ENCODE data around the gene DEFB119. TPM values are rescaled to one million over a fixed set of nuclear protein-coding genes. Genes with fewer than 3 reads are reported as not detected.
"Not testable (repeated sequence)": the region's sequence is repeated elsewhere in the genome, so short reads cannot be mapped to it uniquely, and the experiment has no call there.

DEFB119 gene
- total RNA-seq, 2 experiments from 2014 or later: not detected

- intact Hi-C loops (cut with micrococcal nuclease): no loop called here
- Mint-ChIP-seq H3K27me3 (ENCODE audit: low read depth) (peaks cover 3% of the 10 kb centered on the region), H3K9me3 (peaks cover 5% of the 10 kb centered on the region), H3K4me3 (no peak overlapping the region), H3K27ac (no peak overlapping the region), H3K4me1 (ENCODE audit: low read depth) (no peaks in the 10 kb centered on the region), H3K36me3 (ENCODE audit: low read depth) (no peaks in the 10 kb centered on the region)
- no peak for DNase-seq
- CTCF ChIA-PET: no interaction called here
Measured at GRCh38 chr20:31374346-31374745, 16.0 kb downstream of the DEFB119 start.

- Mint-ChIP-seq H3K9me3 (peaks cover 2% of the 10 kb centered on the region), H3K4me3 (no peak within 1 kb of the TSS), H3K4me1 (ENCODE audit: low read depth) (no peaks in the 10 kb centered on the region), H3K27ac (no peak within 1 kb of the TSS), H3K36me3 (ENCODE audit: low read depth) (no peaks in the 10 kb centered on the region), H3K27me3 (ENCODE audit: low read depth) (no peaks in the 10 kb centered on the region)
- intact Hi-C loops (cut with micrococcal nuclease): no loop called here
- CTCF ChIA-PET: no interaction called here
- no peak for DNase-seq
Measured at GRCh38 chr20:31368301-31368700, 22.1 kb downstream of the DEFB119 start, which contains the start of gene DEFB118. Gene DEFB118, plus strand, starts transcription at chr20:31368601. Its CDS starts 50 bp downstream, at chr20:31368651.

GRCh38 chr20:31364272-31364671 is 26.1 kb downstream of the DEFB119 start:
- H3K4me3 Mint-ChIP-seq; H3K4me1 Mint-ChIP-seq (ENCODE audit: low read depth); H3K9me3 Mint-ChIP-seq; H3K27me3 Mint-ChIP-seq (ENCODE audit: low read depth); intact Hi-C loops (cut with micrococcal nuclease); DNase-seq; H3K27ac Mint-ChIP-seq; CTCF ChIA-PET; H3K36me3 Mint-ChIP-seq (ENCODE audit: low read depth): not testable (repeated sequence)

- H3K27me3 Mint-ChIP-seq (ENCODE audit: low read depth): no peaks in the 10 kb centered on the region
- intact Hi-C loops (cut with micrococcal nuclease): no loop called here
- no peaks in the 10 kb centered on the region for H3K36me3 Mint-ChIP-seq (ENCODE audit: low read depth)
- H3K4me1 Mint-ChIP-seq (ENCODE audit: low read depth): no peaks in the 10 kb centered on the region
- no peak overlapping the region for H3K4me3 Mint-ChIP-seq
- H3K27ac Mint-ChIP-seq: no peak overlapping the region
- DNase-seq: no peak
- CTCF ChIA-PET: no interaction called here
- peaks cover 2% of the 10 kb centered on the region for H3K9me3 Mint-ChIP-seq
Measured at GRCh38 chr20:31363295-31363694, 27.1 kb downstream of the DEFB119 start.

- CTCF ChIA-PET: no interaction called here
- no peaks in the 10 kb centered on the region for H3K9me3 Mint-ChIP-seq
- intact Hi-C loops (cut with micrococcal nuclease): no loop called here
Measured at GRCh38 chr20:31355981-31356380, 34.4 kb downstream of the DEFB119 start.

GRCh38 chr20:31341470-31341869 is 48.9 kb downstream of the DEFB119 start:
- Mint-ChIP-seq H3K36me3 (ENCODE audit: low read depth) (no peaks in the 10 kb centered on the region), H3K27me3 (ENCODE audit: low read depth) (no peaks in the 10 kb centered on the region), H3K9me3 (no peaks in the 10 kb centered on the region), H3K27ac (no peak overlapping the region), H3K4me1 (ENCODE audit: low read depth) (no peaks in the 10 kb centered on the region), H3K4me3 (no peak overlapping the region)
- DNase-seq: no peak
- intact Hi-C loops (cut with micrococcal nuclease): no loop called here
- CTCF ChIA-PET: no interaction called here

More at GRCh38 chr20:31355981-31356380, 34.4 kb downstream of the DEFB119 start:
- no peak for DNase-seq
- Mint-ChIP-seq H3K4me3 (no peak overlapping the region), H3K4me1 (ENCODE audit: low read depth) (no peaks in the 10 kb centered on the region), H3K27ac (no peak overlapping the region), H3K27me3 (ENCODE audit: low read depth) (peaks cover 2% of the 10 kb centered on the region), H3K36me3 (ENCODE audit: low read depth) (no peaks in the 10 kb centered on the region)

GRCh38 chr20:31330893-31331292 is 59.5 kb downstream of the DEFB119 start:
- intact Hi-C loops (cut with micrococcal nuclease): no loop called here
- Mint-ChIP-seq H3K4me3 (no peak overlapping the region), H3K4me1 (ENCODE audit: low read depth) (no peaks in the 10 kb centered on the region), H3K27me3 (ENCODE audit: low read depth) (peaks cover 3% of the 10 kb centered on the region), H3K9me3 (peaks cover 6% of the 10 kb centered on the region), H3K27ac (no peak overlapping the region), H3K36me3 (ENCODE audit: low read depth) (no peaks in the 10 kb centered on the region)
- CTCF ChIA-PET: no interaction called here
- no peak for DNase-seq

Other genes starting within 250 kb of the DEFB119 start
- gene DEFB115, start 132.9 kb downstream of the DEFB119 start, total RNA-seq: not detected
- not detected for gene DEFB116, start 82.0 kb downstream of the DEFB119 start, total RNA-seq
- not detected for gene DEFB118, start 22.0 kb downstream of the DEFB119 start, total RNA-seq
- gene DEFB121, start 15.6 kb upstream of the DEFB119 start, total RNA-seq: not detected
- not detected for gene DEFB123, start 50.0 kb upstream of the DEFB119 start, total RNA-seq
- not detected for gene DEFB124, start 84.5 kb upstream of the DEFB119 start, total RNA-seq
- gene REM1, start 84.7 kb upstream of the DEFB119 start, total RNA-seq: not detected
- gene HM13, start 123.9 kb upstream of the DEFB119 start, total RNA-seq: 10 to 100 TPM; 67.3 to 69.4 TPM
- gene ID1, start 214.7 kb upstream of the DEFB119 start, total RNA-seq: 1 to 10 TPM; 1.8 to 2.4 TPM
- gene COX4I2, start 247.3 kb upstream of the DEFB119 start, total RNA-seq: not detected